Memory B cell (primary cell): ENCODE data around the gene NDUFS8.

Source experiments
- ATAC-seq: fragments of 150-1000 bp; cut with Tn5 transposase; 2 replicates; pipeline ENCODE4 v1.10.0; 2021; ENCODE audit warnings: low read depth, mild to moderate bottlenecking, moderate library complexity
- DNase-seq, 2 donors: peaks; one replicate each; pipeline ENCODE4 v3.0.0; 2022; ENCODE audit warnings: low spot score in 2 of 2
- H3K27ac Mint-ChIP-seq: one replicate; pipeline ENCODE4 v1.8.0; 2022; ENCODE audit warnings: mild to moderate bottlenecking, moderate library complexity, mixed read lengths
- H3K27me3 Mint-ChIP-seq: one replicate; pipeline ENCODE4 v1.8.0; 2022; ENCODE audit warnings: mixed read lengths
- H3K36me3 Mint-ChIP-seq: one replicate; pipeline ENCODE4 v1.8.0; 2022; ENCODE audit warnings: mild to moderate bottlenecking, mixed read lengths
- H3K4me1 Mint-ChIP-seq: one replicate; pipeline ENCODE4 v1.8.0; 2022; ENCODE audit warnings: mixed read lengths
- H3K4me3 Mint-ChIP-seq: one replicate; pipeline ENCODE4 v1.8.0; 2022; ENCODE audit warnings: mild to moderate bottlenecking, moderate library complexity, mixed read lengths
- H3K9me3 Mint-ChIP-seq: one replicate; pipeline ENCODE4 v1.8.0; 2022; ENCODE audit warnings: mixed read lengths

NDUFS8 gene

GRCh38 chr11:68016904-68017817 lies 13.3 kb upstream of the NDUFS8 start:
- Mint-ChIP-seq H3K9me3 (no peaks in the 10 kb centered on the region), H3K4me1 (peaks cover 7% of the 10 kb centered on the region), H3K27me3 (peaks cover 3% of the 10 kb centered on the region), H3K27ac (no peak overlapping the region), H3K4me3 (no peak overlapping the region), H3K36me3 (no peaks in the 10 kb centered on the region)
- ATAC-seq (no peak), DNase-seq (no peak)

DNA sequence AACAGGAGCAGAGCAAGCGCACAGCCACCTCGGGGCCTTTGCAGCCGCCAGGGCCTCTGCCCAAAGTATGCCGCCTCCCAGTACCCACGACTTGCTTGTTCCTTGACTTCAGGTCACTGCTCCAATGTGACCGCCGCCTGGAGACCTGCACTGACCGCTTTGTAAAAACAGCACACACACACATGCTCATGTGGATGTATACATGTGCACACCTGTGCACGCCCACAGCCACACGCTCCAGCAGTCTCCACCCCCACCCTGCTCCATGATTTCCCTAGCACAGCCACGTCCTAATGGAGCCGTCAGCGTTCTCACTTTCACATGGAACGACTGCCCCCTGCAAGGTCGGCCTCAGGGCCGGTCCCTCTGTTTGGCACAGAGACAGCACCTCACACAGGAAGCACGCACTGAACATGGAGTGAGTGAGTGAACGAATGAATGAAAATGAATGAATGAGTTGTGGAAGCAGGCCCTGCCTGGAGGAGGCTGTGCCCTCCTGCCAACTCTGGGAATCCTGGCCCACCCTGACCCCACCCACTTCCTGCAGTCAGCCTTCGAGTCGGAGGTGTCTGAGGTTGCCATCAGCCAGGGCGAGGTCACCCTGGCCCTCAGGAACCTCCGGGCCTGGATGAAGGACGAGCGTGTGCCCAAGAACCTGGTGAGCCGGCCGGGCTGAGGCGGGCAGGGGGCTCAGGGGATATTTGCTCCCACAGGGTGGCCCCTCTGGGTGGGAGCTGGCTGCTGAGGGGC lies 12.3 kb upstream of the NDUFS8 start:
- Mint-ChIP-seq H3K4me3 (no peak overlapping the region), H3K36me3 (no peaks in the 10 kb centered on the region), H3K27me3 (peaks cover 3% of the 10 kb centered on the region), H3K9me3 (no peaks in the 10 kb centered on the region), H3K4me1 (peaks cover 7% of the 10 kb centered on the region), H3K27ac (no peak overlapping the region)
- DNase-seq (no peak), ATAC-seq (no peak)

GRCh38 chr11:68018730-68019190 lies 11.7 kb upstream of the NDUFS8 start:
- H3K4me1 Mint-ChIP-seq, result peaks cover 7% of the 10 kb centered on the region
- no peak overlapping the region for H3K27ac Mint-ChIP-seq
- H3K9me3 Mint-ChIP-seq, result no peaks in the 10 kb centered on the region
- H3K4me3 Mint-ChIP-seq, result no peak overlapping the region
- peaks cover 3% of the 10 kb centered on the region for H3K27me3 Mint-ChIP-seq
- no peak for DNase-seq
- ATAC-seq, result no peak
- no peaks in the 10 kb centered on the region for H3K36me3 Mint-ChIP-seq

DNA sequence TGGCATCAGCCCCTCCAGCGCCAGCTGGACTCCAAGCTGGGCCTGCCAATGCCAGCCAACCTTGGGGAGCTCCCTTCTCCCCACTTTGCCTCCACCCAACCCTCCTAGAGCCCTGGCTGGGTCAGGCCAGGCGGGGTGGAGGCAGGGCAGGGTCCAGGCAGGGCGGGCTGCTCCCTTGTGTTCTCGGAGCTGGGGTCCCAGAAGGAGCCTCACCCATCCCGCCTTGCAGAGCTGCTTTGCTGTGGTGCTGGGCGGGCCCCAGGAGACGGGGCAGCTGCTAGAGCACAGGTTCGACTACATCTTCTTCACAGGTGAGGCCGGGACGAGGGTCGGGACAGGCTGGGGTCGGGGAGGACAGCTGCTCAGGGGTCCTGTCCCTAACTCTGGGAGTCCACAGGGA lies 11.0 kb upstream of the NDUFS8 start:
- Mint-ChIP-seq H3K9me3 (no peaks in the 10 kb centered on the region), H3K4me3 (no peak overlapping the region), H3K4me1 (peaks cover 7% of the 10 kb centered on the region), H3K36me3 (no peaks in the 10 kb centered on the region), H3K27me3 (peaks cover 3% of the 10 kb centered on the region), H3K27ac (no peak overlapping the region)
- ATAC-seq (no peak), DNase-seq (no peak)

DNA sequence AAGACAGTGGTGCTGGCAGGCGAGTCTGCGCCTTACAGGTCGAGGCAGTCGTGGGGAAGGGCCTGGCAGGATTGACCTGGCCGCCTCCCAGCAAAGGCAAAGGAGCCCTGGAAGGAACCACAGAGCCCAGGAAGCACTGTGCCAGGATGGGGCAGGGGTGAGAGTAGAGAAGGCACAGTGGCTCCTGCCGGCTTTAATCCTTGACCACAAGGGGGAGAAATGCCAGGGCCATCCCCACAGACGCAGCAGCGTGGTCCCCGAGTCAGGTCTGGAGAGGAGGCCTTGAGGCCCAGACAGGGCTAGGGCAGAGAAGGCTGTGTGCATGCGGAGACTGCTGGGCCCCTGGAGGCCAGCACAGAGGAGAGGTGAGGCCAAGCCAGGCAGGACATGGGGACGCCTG lies 9.9 kb upstream of the NDUFS8 start:
- Mint-ChIP-seq H3K36me3 (peaks cover 2% of the 10 kb centered on the region), H3K9me3 (no peaks in the 10 kb centered on the region), H3K4me3 (no peak overlapping the region), H3K4me1 (peaks cover 7% of the 10 kb centered on the region), H3K27me3 (peaks cover 3% of the 10 kb centered on the region), H3K27ac (no peak overlapping the region)
- DNase-seq (no peak), ATAC-seq (no peak)

GRCh38 chr11:68021167-68021787 lies 9.2 kb upstream of the NDUFS8 start:
- H3K36me3 Mint-ChIP-seq, result peaks cover 2% of the 10 kb centered on the region
- peaks cover 7% of the 10 kb centered on the region for H3K4me1 Mint-ChIP-seq
- ATAC-seq (no peak), DNase-seq (no peak)
- no peak overlapping the region for H3K4me3 Mint-ChIP-seq
- H3K27ac Mint-ChIP-seq, result no peak overlapping the region
- no peaks in the 10 kb centered on the region for H3K9me3 Mint-ChIP-seq
- peaks cover 3% of the 10 kb centered on the region for H3K27me3 Mint-ChIP-seq

GRCh38 chr11:68022531-68022930 lies 8.0 kb upstream of the NDUFS8 start:
- ATAC-seq (no peak), DNase-seq (no peak)
- H3K27me3 Mint-ChIP-seq, result peaks cover 3% of the 10 kb centered on the region
- H3K9me3 Mint-ChIP-seq, result no peaks in the 10 kb centered on the region
- H3K27ac Mint-ChIP-seq, result no peak overlapping the region
- no peak overlapping the region for H3K4me3 Mint-ChIP-seq
- H3K36me3 Mint-ChIP-seq, result peaks cover 2% of the 10 kb centered on the region
- H3K4me1 Mint-ChIP-seq, result peaks cover 7% of the 10 kb centered on the region

- no peak for DNase-seq
- H3K27me3 Mint-ChIP-seq, result peaks cover 3% of the 10 kb centered on the region
Measured at GRCh38 chr11:68024508-68024907, 6.0 kb upstream of the NDUFS8 start.

DNA sequence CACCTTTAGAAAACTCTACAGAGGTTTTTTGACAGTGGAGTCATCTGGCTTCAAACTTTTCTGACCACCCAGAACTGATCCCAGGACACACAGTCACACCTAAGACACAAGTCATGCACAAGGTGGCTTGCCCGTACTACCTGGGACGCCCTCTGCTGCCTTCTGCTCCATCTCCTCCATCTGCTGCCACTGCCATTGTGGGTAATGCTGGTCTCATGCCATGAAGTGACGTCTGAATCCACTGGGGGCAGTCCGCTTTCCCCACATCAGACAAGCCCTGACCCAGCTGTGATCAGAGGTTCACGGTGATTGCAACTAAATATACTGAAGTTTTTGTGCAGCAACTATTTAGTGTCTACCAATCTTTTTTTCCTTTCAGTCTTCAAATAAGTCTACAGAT lies 5.4 kb upstream of the NDUFS8 start:
- Mint-ChIP-seq H3K27me3 (peaks cover 3% of the 10 kb centered on the region), H3K9me3 (no peaks in the 10 kb centered on the region), H3K4me3 (no peak overlapping the region), H3K27ac (no peak overlapping the region), H3K36me3 (peaks cover 2% of the 10 kb centered on the region), H3K4me1 (peaks cover 13% of the 10 kb centered on the region)
- DNase-seq, result no peak
- ATAC-seq, result peak; percentile 60

More at GRCh38 chr11:68024508-68024907, 6.0 kb upstream of the NDUFS8 start:
- Mint-ChIP-seq H3K27ac (no peak overlapping the region), H3K4me3 (no peak overlapping the region), H3K4me1 (peaks cover 11% of the 10 kb centered on the region), H3K9me3 (no peaks in the 10 kb centered on the region), H3K36me3 (peaks cover 2% of the 10 kb centered on the region)
- no peak for ATAC-seq

DNA sequence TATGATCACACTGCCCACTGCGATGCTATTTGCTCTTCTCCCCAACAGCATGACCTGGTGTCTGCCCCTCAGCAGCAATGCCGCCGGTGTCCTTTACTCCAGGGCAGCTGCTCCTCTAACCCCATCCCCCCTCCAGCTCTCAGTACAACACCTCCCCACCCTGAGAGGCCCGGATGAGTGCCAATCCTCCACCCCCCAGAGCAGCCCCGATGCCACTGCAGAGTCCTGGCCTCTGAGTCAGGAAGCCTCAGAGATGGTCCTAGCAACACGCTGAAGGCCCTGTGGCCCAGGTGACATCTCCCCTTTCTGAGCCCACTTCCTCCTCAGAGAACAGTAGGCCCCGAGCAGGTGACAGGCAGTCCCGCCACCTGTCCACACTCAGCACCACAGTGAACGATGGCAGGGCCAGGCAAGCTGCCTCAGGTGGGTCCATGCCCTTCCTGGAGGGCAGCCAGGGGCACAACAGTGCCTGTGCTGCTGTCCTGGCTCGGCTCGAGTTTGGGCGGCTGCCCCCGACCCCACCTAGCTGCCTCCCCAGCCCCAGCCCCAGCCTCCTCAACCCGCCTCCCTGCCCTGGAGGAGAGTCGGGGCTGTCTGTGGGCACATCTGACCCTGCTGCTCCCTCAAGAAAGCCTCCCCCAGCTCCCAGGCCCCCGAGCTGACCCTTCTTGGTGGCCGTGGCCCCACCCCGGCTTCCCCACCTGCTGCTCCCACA lies 3.9 kb upstream of the NDUFS8 start:
- no peak overlapping the region for H3K27ac Mint-ChIP-seq
- no peak for ATAC-seq
- H3K27me3 Mint-ChIP-seq, result no peaks in the 10 kb centered on the region
- no peak for DNase-seq
- H3K9me3 Mint-ChIP-seq, result no peaks in the 10 kb centered on the region
- H3K4me3 Mint-ChIP-seq, result no peak overlapping the region
- H3K36me3 Mint-ChIP-seq, result peaks cover 2% of the 10 kb centered on the region
- peaks cover 9% of the 10 kb centered on the region for H3K4me1 Mint-ChIP-seq

DNA sequence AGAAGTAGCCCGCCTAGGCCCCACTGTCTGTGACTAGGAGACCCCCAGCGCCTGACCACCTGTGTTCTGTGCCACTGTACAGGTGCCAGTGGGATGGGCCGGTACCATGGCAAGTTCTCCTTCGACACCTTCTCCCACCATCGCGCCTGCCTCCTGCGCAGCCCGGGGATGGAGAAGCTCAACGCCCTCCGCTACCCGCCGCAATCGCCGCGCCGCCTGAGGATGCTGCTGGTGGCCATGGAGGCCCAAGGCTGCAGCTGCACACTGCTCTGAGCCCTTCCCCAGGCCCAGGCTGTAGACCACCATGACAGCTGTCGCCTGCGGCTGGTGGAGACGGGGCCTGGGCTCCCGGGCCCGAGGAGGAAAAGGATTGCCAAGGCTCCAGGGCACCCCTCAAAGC lies 2.8 kb upstream of the NDUFS8 start:
- no peak for DNase-seq
- no peak overlapping the region for H3K27ac Mint-ChIP-seq

GRCh38 chr11:68028802-68029545 lies 1.5 kb upstream of the NDUFS8 start:
- peaks cover 5% of the 10 kb centered on the region for H3K36me3 Mint-ChIP-seq
- DNase-seq (no peak), ATAC-seq (no peak)
- peak overlapping the region; percentile 96 for H3K4me3 Mint-ChIP-seq
- peaks cover 11% of the 10 kb centered on the region for H3K4me1 Mint-ChIP-seq
- H3K27me3 Mint-ChIP-seq, result no peaks in the 10 kb centered on the region
- no peaks in the 10 kb centered on the region for H3K9me3 Mint-ChIP-seq
- no peak overlapping the region for H3K27ac Mint-ChIP-seq

More for the DNA sequence above, 2.8 kb upstream of the NDUFS8 start:
- Mint-ChIP-seq H3K36me3 (peaks cover 2% of the 10 kb centered on the region), H3K4me3 (no peak overlapping the region), H3K27me3 (no peaks in the 10 kb centered on the region), H3K4me1 (peaks cover 11% of the 10 kb centered on the region), H3K9me3 (no peaks in the 10 kb centered on the region)
- ATAC-seq, result no peak

DNA sequence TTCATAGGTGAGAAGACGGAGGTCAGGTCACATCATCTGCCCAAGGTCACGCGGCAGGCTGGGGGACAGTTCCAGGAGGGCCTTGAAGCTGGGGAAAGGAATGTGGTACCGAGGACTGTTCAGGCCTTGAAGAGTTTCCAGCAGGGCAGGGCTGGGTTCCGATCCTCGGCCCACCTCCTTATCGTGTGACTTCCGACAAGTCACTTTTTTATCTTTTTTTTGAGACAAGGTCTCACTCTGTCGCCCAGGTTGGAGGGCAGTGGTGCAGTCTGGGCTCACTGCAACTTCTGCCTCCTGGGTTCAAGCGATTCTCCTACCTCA lies 623 bp downstream of the NDUFS8 start:
- peak overlapping the region; percentile 96 for H3K4me3 Mint-ChIP-seq
- H3K4me1 Mint-ChIP-seq, result peaks cover 11% of the 10 kb centered on the region
- ATAC-seq, result no peak
- no peaks in the 10 kb centered on the region for H3K27me3 Mint-ChIP-seq
- peaks cover 4% of the 10 kb centered on the region for H3K36me3 Mint-ChIP-seq
- no peaks in the 10 kb centered on the region for H3K9me3 Mint-ChIP-seq
- H3K27ac Mint-ChIP-seq, result peak overlapping the region; percentile 49
- no peak for DNase-seq
